Right atrium auricular region (tissue), 2 donors: ENCODE measurements around the gene DAZAP2. TPM values are rescaled to one million over a fixed set of nuclear protein-coding genes. Genes with fewer than 3 reads are reported as not detected.

Source experiments
- DNase-seq: peaks from one replicate; pipeline ENCODE4 v3.0.0-alpha.2; 2019; ENCODE audit warnings: low spot score
- H3K27ac ChIP-seq, 2 donors: fragments of 200-600 bp; sonication (generic); 1 replicate in 1 of 2; 2 replicates in 1 of 2; pipeline ENCODE4 v1.5.1; 2016 to 2019
- H3K27me3 ChIP-seq, 2 donors: fragments of 200-600 bp; sonication (generic); one replicate each; pipeline versions ENCODE4 v1.5.1 to v1.6.0; 2017 to 2019
- H3K36me3 ChIP-seq: fragments of 200-600 bp; sonication (generic); one replicate; pipeline ENCODE4 v1.5.1; 2016
- H3K4me1 ChIP-seq, 2 donors: fragments of 200-600 bp; sonication (generic); one replicate each; pipeline versions ENCODE4 v1.5.1 to v1.6.0; 2017 to 2019
- H3K4me3 ChIP-seq, 2 donors: fragments of 200-600 bp; sonication (generic); 1 replicate in 1 of 2; 2 replicates in 1 of 2; pipeline ENCODE4 v1.5.1; 2017 to 2019; ENCODE audit warnings: mild to moderate bottlenecking in 1 of 2, moderate library complexity in 1 of 2
- H3K9me3 ChIP-seq, 2 donors: fragments of 200-600 bp; sonication (generic); one replicate each; pipeline ENCODE4 v1.5.1; 2019
- CTCF ChIP-seq, 2 donors: fragments of 200-600 bp; sonication (generic); IDR thresholded peaks; one replicate each; pipeline ENCODE4 v1.5.1; 2019; ENCODE audit warnings: antibody characterized with exemption in 2 of 2
- total RNA-seq, 2 donors: library from RNA; depleted of rRNA; stranded (reverse); fragments of >200 nt; gene quantifications; one replicate each; pipeline ENCODE4 v1.1.0, GENCODE V29; 2016

DAZAP2 gene
- total RNA-seq, 2 donors from 2014 or later: 193 to 309 TPM

DNA sequence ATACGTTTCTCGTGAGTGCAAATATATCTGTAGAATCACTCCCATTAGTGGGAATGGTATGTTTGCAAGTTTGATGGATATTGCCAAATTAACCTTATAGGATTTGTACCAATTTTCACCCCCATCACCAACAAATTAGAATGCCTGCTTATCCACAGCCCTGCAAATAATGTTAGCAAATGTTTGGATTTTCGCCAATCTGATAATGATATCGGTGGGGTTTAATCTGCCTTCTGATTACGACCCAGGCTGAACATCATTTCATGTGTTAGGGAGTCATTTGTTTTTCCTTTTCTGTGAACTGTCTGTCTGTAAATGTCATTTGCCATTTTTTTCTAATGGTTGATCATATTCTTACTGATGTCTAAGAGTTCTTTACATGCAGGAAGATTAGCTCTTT is 4.1 kb upstream of the DAZAP2 start:
- H3K27ac ChIP-seq: no peak overlapping the region
- no peaks in the 10 kb centered on the region for H3K9me3 ChIP-seq
- no peak for TF ChIP-seq CTCF (IDR thresholded peaks at IDR 0.05)
- DNase-seq: no peak
- H3K27me3 ChIP-seq: no peaks in the 10 kb centered on the region
- H3K4me3 ChIP-seq: no peak overlapping the region
- H3K4me1 ChIP-seq: peaks cover 0 to 7% of the 10 kb centered on the region in 2 donors
- no peaks in the 10 kb centered on the region for H3K36me3 ChIP-seq

DNA sequence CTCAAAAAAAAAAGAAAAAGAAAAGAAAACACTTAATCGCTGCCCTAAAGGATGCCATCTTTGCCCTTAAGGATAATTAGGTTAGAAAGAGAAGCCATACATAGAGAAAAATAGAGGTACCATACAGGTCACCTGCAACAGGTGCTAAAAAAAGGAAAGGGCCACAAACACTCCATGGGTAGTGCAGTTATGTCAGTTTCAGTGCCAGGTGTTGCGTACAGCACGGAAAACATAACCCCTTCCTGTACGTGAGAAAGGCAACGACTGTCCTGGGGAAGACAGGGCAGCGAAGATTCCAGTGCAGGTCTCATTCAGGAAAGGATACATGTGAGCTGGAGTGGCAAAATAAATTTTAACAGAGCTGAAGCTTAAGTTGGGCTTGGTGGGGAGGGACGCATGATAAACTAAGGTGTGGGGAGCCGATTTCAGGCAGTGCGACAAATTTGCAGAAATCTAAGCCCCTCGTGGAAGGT is 553 bp upstream of the DAZAP2 start:
- Histone ChIP-seq H3K27ac (peak overlapping the region; percentile 100), H3K36me3 (peaks cover 29% of the 10 kb centered on the region), H3K9me3 (no peaks in the 10 kb centered on the region), H3K4me1 (peaks cover 0 to 35% of the 10 kb centered on the region in 2 donors), H3K4me3 (peak overlapping the region; percentile 96 to 100), H3K27me3 (no peaks in the 10 kb centered on the region)
- DNase-seq: no peak
- TF ChIP-seq CTCF (IDR thresholded peaks at IDR 0.05): no peak

GRCh38 chr12:51240971-51241370 is 2.3 kb downstream of the DAZAP2 start:
- no peak overlapping the region for H3K4me3 ChIP-seq
- no peak for DNase-seq
- H3K9me3 ChIP-seq: no peaks in the 10 kb centered on the region
- no peaks in the 10 kb centered on the region for H3K27me3 ChIP-seq
- H3K36me3 ChIP-seq: peaks cover 48% of the 10 kb centered on the region
- peaks cover 0 to 40% of the 10 kb centered on the region in 2 donors for H3K4me1 ChIP-seq
- no peak for TF ChIP-seq CTCF (IDR thresholded peaks at IDR 0.05)
- H3K27ac ChIP-seq: peak overlapping the region in 1 of 2 donors; percentile 16

- peaks cover 0 to 52% of the 10 kb centered on the region in 2 donors for H3K4me1 ChIP-seq
- H3K27ac ChIP-seq: no peak overlapping the region
These were observed 3.5 kb downstream of the DAZAP2 start for GRCh38 chr12:51242120-51242519.

GRCh38 chr12:51242876-51243275 is 4.2 kb downstream of the DAZAP2 start:
- Histone ChIP-seq H3K27ac (no peak overlapping the region), H3K36me3 (peaks cover 51% of the 10 kb centered on the region), H3K4me3 (no peak overlapping the region), H3K9me3 (no peaks in the 10 kb centered on the region), H3K4me1 (peaks cover 0 to 58% of the 10 kb centered on the region in 2 donors), H3K27me3 (no peaks in the 10 kb centered on the region)
- DNase-seq: no peak
- TF ChIP-seq CTCF (IDR thresholded peaks at IDR 0.05): no peak

More at GRCh38 chr12:51242120-51242519, 3.5 kb downstream of the DAZAP2 start:
- Histone ChIP-seq H3K9me3 (no peaks in the 10 kb centered on the region), H3K36me3 (peaks cover 51% of the 10 kb centered on the region), H3K27me3 (no peaks in the 10 kb centered on the region), H3K4me3 (no peak overlapping the region)
- DNase-seq: no peak
- TF ChIP-seq CTCF (IDR thresholded peaks at IDR 0.05): no peak

DNA sequence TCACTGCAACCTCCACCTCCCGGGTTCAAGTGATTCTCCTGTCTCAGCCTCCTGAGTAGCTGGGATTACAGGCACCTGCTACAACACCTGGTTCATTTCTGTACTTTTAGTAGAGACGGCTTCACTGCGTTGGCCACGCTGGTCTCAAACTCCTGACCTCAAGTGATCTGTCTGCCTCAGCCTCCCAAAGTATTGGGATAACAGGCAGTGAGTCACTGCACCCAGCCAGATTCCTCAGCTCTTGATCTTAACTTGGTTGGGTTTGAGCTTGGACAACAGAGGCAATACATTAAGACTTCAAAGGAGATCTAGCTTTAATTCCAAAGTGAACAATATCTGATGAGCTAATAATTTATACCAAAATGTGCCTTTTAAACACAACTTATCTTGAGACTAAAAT is 5.6 kb downstream of the DAZAP2 start:
- no peak for TF ChIP-seq CTCF (IDR thresholded peaks at IDR 0.05)
- Histone ChIP-seq H3K4me1 (peaks cover 0 to 53% of the 10 kb centered on the region in 2 donors), H3K36me3 (peaks cover 51% of the 10 kb centered on the region)

More for the DNA sequence above, 5.6 kb downstream of the DAZAP2 start:
- no peak overlapping the region for H3K4me3 ChIP-seq
- H3K27me3 ChIP-seq: no peaks in the 10 kb centered on the region
- no peaks in the 10 kb centered on the region for H3K9me3 ChIP-seq
- no peak for DNase-seq
- no peak overlapping the region for H3K27ac ChIP-seq
